Uterus (tissue), 4 donors: ENCODE data around the gene PGAM2. TPM values are rescaled to one million over a fixed set of nuclear protein-coding genes. Genes with fewer than 3 reads are reported as not detected.

Experiments used
- DNase-seq, 2 donors: peaks; one replicate each; pipeline ENCODE4 v3.0.0-alpha.2; 2019 to 2020
- H3K27ac ChIP-seq, 2 donors: fragments of 200-600 bp; sonication (generic); 1 replicate in 1 of 2; 2 replicates in 1 of 2; pipeline ENCODE4 v1.5.1; 2016 to 2018
- H3K27me3 ChIP-seq, 2 donors: fragments of 200-600 bp; sonication (generic); one replicate each; pipeline ENCODE4 v1.5.1; 2018 to 2019; ENCODE audit warnings: control low read depth in 1 of 2
- H3K36me3 ChIP-seq, 2 donors: fragments of 200-600 bp; sonication (generic); one replicate each; pipeline ENCODE4 v1.5.1; 2019; ENCODE audit warnings: control low read depth in 1 of 2
- H3K4me1 ChIP-seq, 2 donors: fragments of 200-600 bp; sonication (generic); one replicate each; pipeline ENCODE4 v1.5.1; 2018 to 2019; ENCODE audit warnings: control low read depth in 1 of 2
- H3K4me3 ChIP-seq, 2 donors: fragments of 200-600 bp; sonication (generic); 1 replicate in 1 of 2; 2 replicates in 1 of 2; pipeline ENCODE4 v1.5.1; 2018 to 2019; ENCODE audit warnings: mild to moderate bottlenecking in 1 of 2
- H3K9me3 ChIP-seq, 2 donors: fragments of 200-600 bp; sonication (generic); one replicate each; pipeline ENCODE4 v1.5.1; 2019; ENCODE audit warnings: control low read depth in 1 of 2
- POLR2A ChIP-seq, 2 donors: fragments of 450-650 bp; IDR thresholded peaks; one replicate each; pipeline ENCODE4 v1.6.1; 2016; ENCODE audit warnings: antibody characterized with exemption in 2 of 2, mild to moderate bottlenecking in 1 of 2, moderate library complexity in 1 of 2
- intact Hi-C: fragments of 100-400 bp; cut with DNase I; formaldehyde crosslinking; loops from one replicate; pipeline ENCODE4 v1.15.1; 2023; ENCODE audit warnings: low total_unique reads
- total RNA-seq, 4 donors: library from RNA; depleted of rRNA in 3 of 4; stranded (reverse); fragments of >200 nt in 3 of 4; gene quantifications; one replicate each; pipeline versions ENCODE4 v1.1.0 to v1.2.4, GENCODE V29; 2014 to 2023
- TF ChIP-seq, protein P1 (sequence below), 4 experiments: fragments of 200-600 bp in 2 of 4; fragments of 450-650 bp in 2 of 4; sonication (generic) in 2 of 4; IDR thresholded peaks; one replicate each; pipeline ENCODE4 v1.5.1; 2016 to 2019; ENCODE audit warnings: antibody characterized with exemption in 4 of 4, mild to moderate bottlenecking in 2 of 4, moderate library complexity in 1 of 4
- donor health status: DM: yes; HTN: yes; CAD: no.

The PGAM2 gene
- total RNA-seq, 4 donors from 2014 or later: 0.76 to 1.4 TPM; not detected in 2

DNA sequence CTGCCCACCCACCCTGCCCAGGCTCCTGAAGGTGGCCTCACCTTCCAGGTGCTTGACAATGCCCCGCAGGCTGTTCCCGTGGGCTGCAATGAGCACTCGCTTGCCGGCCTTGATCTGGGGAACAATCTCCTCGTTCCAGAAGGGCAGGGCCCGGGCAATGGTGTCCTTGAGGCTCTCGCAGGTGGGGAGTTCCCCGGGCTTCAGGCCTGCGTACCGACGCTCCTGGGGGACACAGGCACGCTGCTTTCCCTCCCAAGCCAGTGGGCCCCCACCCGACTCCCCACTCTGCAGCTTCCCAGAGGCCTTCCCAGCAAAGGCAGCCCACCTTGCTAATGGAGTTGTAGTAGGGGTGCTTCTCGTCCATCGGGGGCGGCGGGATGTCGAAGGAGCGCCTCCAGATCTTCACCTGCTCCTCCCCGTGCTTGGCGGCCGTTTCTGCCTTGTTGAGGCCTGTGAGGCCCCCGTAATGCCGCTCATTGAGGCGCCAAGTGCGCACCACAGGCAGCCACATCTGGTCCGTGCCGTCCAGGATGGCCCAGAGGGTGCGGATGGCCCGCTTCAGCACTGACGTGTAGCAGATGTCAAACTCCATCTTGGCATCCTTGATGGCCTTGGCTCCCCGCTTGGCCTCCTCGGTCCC is 456 bp downstream of the PGAM2 start:
- no peaks in the 10 kb centered on the region for H3K27me3 ChIP-seq
- H3K36me3 ChIP-seq: no peaks in the 10 kb centered on the region
- H3K27ac ChIP-seq: no peak overlapping the region
- no peak for DNase-seq
- intact Hi-C loops: no loop called here
- no peak overlapping the region for H3K4me3 ChIP-seq
- no peak for TF ChIP-seq POLR2A (IDR thresholded peaks at IDR 0.05)
- TF ChIP-seq, protein P1, sequence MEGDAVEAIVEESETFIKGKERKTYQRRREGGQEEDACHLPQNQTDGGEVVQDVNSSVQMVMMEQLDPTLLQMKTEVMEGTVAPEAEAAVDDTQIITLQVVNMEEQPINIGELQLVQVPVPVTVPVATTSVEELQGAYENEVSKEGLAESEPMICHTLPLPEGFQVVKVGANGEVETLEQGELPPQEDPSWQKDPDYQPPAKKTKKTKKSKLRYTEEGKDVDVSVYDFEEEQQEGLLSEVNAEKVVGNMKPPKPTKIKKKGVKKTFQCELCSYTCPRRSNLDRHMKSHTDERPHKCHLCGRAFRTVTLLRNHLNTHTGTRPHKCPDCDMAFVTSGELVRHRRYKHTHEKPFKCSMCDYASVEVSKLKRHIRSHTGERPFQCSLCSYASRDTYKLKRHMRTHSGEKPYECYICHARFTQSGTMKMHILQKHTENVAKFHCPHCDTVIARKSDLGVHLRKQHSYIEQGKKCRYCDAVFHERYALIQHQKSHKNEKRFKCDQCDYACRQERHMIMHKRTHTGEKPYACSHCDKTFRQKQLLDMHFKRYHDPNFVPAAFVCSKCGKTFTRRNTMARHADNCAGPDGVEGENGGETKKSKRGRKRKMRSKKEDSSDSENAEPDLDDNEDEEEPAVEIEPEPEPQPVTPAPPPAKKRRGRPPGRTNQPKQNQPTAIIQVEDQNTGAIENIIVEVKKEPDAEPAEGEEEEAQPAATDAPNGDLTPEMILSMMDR (IDR thresholded peaks at IDR 0.05): no peak
- H3K4me1 ChIP-seq: peaks cover 0 to 9% of the 10 kb centered on the region in 2 donors
- H3K9me3 ChIP-seq: no peaks in the 10 kb centered on the region

DNA sequence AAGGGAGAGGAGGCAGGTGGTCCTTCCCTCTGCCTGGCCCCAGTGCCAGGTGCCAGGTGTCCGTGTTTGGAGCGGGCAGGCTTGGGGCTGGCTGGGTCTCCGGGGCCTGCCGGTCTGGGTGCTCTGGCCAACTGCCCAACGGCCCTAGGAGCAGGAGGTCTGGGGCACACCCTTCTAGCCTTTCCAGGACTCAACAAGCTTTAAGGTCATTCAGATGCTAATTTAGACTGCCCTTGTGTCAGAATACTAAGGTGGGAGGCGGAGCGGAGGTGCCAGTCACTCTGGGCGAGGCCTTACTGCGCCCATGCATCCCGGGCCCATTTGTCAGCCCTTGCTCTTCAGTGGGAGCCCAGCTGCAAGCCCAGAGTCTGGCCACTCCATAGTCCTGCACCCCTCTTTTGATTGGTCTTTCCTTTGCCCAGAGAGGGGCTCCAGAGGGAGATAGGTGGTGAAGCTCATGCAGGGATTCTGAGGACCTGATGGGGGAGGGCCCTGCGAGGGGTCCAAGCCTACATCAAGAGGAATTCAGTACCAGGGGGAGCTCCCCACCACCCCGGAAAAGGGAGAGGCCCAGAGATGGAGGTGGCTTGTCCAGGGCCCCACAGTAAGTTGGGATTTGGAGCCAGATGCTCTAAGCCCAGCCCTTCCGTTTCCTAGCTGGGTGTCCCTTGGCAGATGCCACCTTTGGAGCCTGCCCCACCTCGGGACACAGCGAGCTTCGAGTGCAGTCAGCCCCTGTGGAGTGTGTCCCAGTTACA is 1.3 kb downstream of the PGAM2 start:
- H3K4me1 ChIP-seq: peaks cover 0 to 9% of the 10 kb centered on the region in 2 donors
- no peaks in the 10 kb centered on the region for H3K36me3 ChIP-seq
- no peaks in the 10 kb centered on the region for H3K27me3 ChIP-seq
- no peak overlapping the region for H3K4me3 ChIP-seq
- TF ChIP-seq POLR2A (IDR thresholded peaks at IDR 0.05): no peak
- TF ChIP-seq, protein P1 (IDR thresholded peaks at IDR 0.05): no peak
- DNase-seq: no peak
- no peaks in the 10 kb centered on the region for H3K9me3 ChIP-seq
- no peak overlapping the region for H3K27ac ChIP-seq
- intact Hi-C loops: no loop called here

DNA sequence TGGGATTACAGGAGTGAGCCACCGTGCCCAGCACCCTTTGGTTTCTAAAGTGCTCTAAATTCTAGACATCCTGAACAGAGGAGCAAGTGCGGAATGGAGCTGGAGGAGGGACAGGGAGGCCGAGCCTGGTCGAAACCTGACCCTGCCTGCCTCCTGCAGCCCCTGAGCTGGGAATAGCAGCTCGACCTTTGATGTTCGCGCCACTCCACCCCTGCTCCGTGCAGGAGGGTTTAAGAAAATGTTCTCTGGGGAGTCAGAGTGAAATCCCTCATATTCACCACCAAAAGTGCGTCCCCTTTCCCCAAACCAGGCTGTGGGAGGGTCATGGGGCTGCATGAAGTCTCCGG is 1.8 kb downstream of the PGAM2 start:
- Histone ChIP-seq H3K36me3 (no peaks in the 10 kb centered on the region), H3K4me1 (peaks cover 0 to 9% of the 10 kb centered on the region in 2 donors), H3K27me3 (no peaks in the 10 kb centered on the region), H3K4me3 (no peak overlapping the region), H3K27ac (no peak overlapping the region), H3K9me3 (no peaks in the 10 kb centered on the region)
- intact Hi-C loops: no loop called here
- TF ChIP-seq, protein P1 (IDR thresholded peaks at IDR 0.05): no peak
- no peak for TF ChIP-seq POLR2A (IDR thresholded peaks at IDR 0.05)
- no peak for DNase-seq

DNA sequence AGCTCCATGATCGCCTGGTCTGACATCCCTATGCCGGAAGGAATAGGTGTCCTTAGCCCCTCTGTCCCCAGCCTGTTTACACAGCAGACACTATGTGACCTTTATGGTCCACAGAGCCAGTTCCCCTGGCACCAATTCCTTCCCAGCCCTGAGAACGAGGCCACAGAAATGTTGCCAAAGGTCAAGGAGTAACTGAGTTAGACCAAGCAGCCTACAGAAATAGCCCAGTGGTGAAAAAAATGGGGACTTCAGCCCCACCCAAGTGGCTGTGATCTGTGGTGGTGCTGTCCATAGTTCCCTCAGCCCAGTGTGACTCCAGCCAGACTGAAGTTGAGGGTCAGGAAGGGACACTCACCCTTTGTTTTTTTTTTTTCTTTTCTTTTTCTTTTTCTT is 2.5 kb downstream of the PGAM2 start:
- Histone ChIP-seq H3K9me3 (no peaks in the 10 kb centered on the region), H3K4me1 (peaks cover 0 to 9% of the 10 kb centered on the region in 2 donors), H3K27me3 (no peaks in the 10 kb centered on the region), H3K36me3 (no peaks in the 10 kb centered on the region), H3K4me3 (no peak overlapping the region), H3K27ac (no peak overlapping the region)
- intact Hi-C loops: no loop called here
- TF ChIP-seq POLR2A (IDR thresholded peaks at IDR 0.05): no peak
- TF ChIP-seq, protein P1 (IDR thresholded peaks at IDR 0.05): no peak
- no peak for DNase-seq

DNA sequence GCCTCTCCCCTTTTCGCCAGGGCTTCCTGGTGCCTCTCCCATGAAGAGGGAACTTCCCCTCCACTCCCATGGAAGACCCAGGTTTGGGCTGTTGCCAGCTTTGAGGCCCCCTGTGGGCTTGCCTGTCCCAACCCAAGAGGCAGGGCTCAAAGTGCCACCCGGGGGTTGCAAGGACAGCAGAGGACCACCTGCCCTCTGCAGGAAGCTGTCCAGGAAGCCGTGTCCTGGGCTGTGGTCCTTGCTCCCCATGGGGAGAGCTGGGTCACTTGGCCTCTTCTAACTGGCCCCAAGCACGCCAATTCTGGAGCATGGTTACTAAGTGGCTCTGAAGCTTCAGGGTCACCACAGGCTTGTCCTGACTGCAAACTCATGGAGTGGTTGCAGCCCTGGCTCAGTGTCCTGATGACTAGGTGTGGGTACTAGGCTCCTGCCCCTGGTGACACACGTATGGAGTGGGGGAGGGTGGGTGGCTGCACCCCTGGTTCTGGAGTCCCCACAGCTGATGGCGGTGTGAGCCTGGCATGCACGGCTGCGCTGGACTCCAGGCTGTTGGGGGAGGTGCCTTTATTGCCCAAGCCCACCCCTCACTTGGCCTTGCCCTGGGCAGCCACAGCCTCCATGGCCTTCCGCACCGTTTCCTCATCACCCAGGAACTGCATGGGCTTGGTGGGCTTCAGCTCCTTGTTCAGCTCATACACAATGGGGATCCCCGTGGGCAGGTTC is 3.0 kb downstream of the PGAM2 start:
- no peaks in the 10 kb centered on the region for H3K27me3 ChIP-seq
- peaks cover 0 to 9% of the 10 kb centered on the region in 2 donors for H3K4me1 ChIP-seq
- no peak for DNase-seq
- no peaks in the 10 kb centered on the region for H3K36me3 ChIP-seq
- no peak overlapping the region for H3K27ac ChIP-seq
- no peak overlapping the region for H3K4me3 ChIP-seq
- no peak for TF ChIP-seq POLR2A (IDR thresholded peaks at IDR 0.05)
- TF ChIP-seq, protein P1 (IDR thresholded peaks at IDR 0.05): no peak
- H3K9me3 ChIP-seq: no peaks in the 10 kb centered on the region
- intact Hi-C loops: no loop called here
